ENCODE results near the gene OR6C70.

DNA sequence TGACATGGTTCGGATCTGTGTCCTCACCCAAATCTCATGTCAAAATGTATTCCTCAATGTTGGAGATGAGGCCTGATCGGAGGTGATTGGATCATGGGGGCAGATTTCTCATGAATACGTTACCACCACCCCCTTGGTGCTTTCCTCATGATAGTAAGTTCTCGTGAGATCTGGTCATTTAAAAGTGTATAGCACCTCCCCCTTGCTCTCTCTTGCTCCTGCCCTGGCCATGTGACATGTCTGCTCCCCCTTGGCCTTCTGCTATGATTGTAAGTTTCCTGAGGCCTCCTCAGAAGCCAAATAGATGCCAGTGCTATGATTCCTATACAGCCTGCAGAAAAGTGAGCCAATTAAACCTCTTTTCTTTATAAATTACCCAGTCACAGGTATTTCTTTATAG lies 29.3 kb upstream of the OR6C70 start:
- no peak for TF ChIP-seq POLR2A (IDR thresholded peaks at IDR 0.05; ENCODE audit: low read depth, low read length)
- no peak for TF ChIP-seq PAX5 (IDR thresholded peaks at IDR 0.05; ENCODE audit: insufficient read depth, low read length, severe bottlenecking)
- no peak for TF ChIP-seq POLR2AphosphoS5 (IDR thresholded peaks at IDR 0.05; ENCODE audit: low read depth, low read length)
- no peak for TF ChIP-seq TAF1 (IDR thresholded peaks at IDR 0.05; ENCODE audit: low read depth, low read length)
- no peak for TF ChIP-seq SPI1 (IDR thresholded peaks at IDR 0.05; ENCODE audit: low read depth, low read length)
